CD8-positive, alpha-beta memory T cell (primary cell): Measurements from ENCODE around the gene ARG1. TPM values are rescaled to one million over a fixed set of nuclear protein-coding genes. Genes with fewer than 3 reads are reported as not detected.

Experiments used
- CTCF ChIA-PET: fragments of 350-600 bp; sonication (Branson Sonifier 250); formaldehyde crosslinking; loops from one replicate; lab custom pipeline; 2021; ENCODE audit warnings: antibody characterized with exemption; lab: Charles Lee
- POLR2A ChIA-PET: fragments of 350-600 bp; sonication (Branson Sonifier 250); formaldehyde crosslinking; loops from one replicate; lab custom pipeline; 2021; ENCODE audit warnings: antibody characterized with exemption; lab: Charles Lee
- DNase-seq, 5 donors: peaks; one replicate each; pipeline versions ENCODE4 v3.0.0 to v3.0.0-alpha.2; 2020 to 2022; ENCODE audit warnings: mixed read lengths in 1 of 5
- H3K27ac ChIP-seq: one replicate; pipeline ENCODE4 v1.7.0; 2013; ENCODE audit warnings: low read depth, mild to moderate bottlenecking, low read length, moderate library complexity
- H3K27me3 ChIP-seq: 2 replicates; pipeline ENCODE4 v1.7.0; 2013; ENCODE audit warnings: low read length, mild to moderate bottlenecking; ENCODE audit not compliant: insufficient read depth, poor library complexity, severe bottlenecking
- H3K36me3 ChIP-seq: 2 replicates; pipeline ENCODE4 v1.7.0; 2013; ENCODE audit warnings: mild to moderate bottlenecking, low read length, moderate library complexity; ENCODE audit not compliant: insufficient read depth
- H3K4me1 ChIP-seq: 2 replicates; pipeline ENCODE4 v1.7.0; 2013; ENCODE audit warnings: mild to moderate bottlenecking, low read length, moderate library complexity; ENCODE audit not compliant: insufficient read depth
- H3K4me3 ChIP-seq: 2 replicates; pipeline ENCODE4 v1.7.0; 2013; ENCODE audit warnings: mild to moderate bottlenecking, low read length
- H3K9me3 ChIP-seq: 2 replicates; pipeline ENCODE4 v1.7.0; 2013; ENCODE audit warnings: mild to moderate bottlenecking, low read length
- H3K27ac Mint-ChIP-seq, 8 donors: one replicate each; pipeline ENCODE4 v1.8.0; 2020 to 2021; ENCODE audit warnings: mixed read lengths in 8 of 8, mild to moderate bottlenecking in 6 of 8, inconsistent platforms in 3 of 8, moderate library complexity in 3 of 8
- H3K27me3 Mint-ChIP-seq, 2 donors: one replicate each; pipeline ENCODE4 v1.8.0; 2020 to 2021; ENCODE audit warnings: mixed read lengths in 2 of 2, mild to moderate bottlenecking in 1 of 2, moderate library complexity in 1 of 2
- H3K36me3 Mint-ChIP-seq, 3 donors: one replicate each; pipeline ENCODE4 v1.8.0; 2020 to 2021; ENCODE audit warnings: mixed read lengths in 3 of 3, inconsistent platforms in 1 of 3, mild to moderate bottlenecking in 1 of 3
- H3K4me1 Mint-ChIP-seq, 3 donors: one replicate each; pipeline ENCODE4 v1.8.0; 2020 to 2021; ENCODE audit warnings: mixed read lengths in 3 of 3, inconsistent platforms in 1 of 3, mild to moderate bottlenecking in 1 of 3
- H3K4me3 Mint-ChIP-seq, 7 donors: one replicate each; pipeline ENCODE4 v1.8.0; 2020 to 2021; ENCODE audit warnings: mixed read lengths in 7 of 7, mild to moderate bottlenecking in 6 of 7, moderate library complexity in 4 of 7, inconsistent platforms in 2 of 7
- H3K9me3 Mint-ChIP-seq, 5 donors: one replicate each; pipeline ENCODE4 v1.8.0; 2020 to 2022; ENCODE audit warnings: mixed read lengths in 5 of 5, mild to moderate bottlenecking in 3 of 5, moderate library complexity in 2 of 5, inconsistent platforms in 1 of 5
- polyA plus RNA-seq: library from polyadenylated mRNA; unstranded; fragments of 300-500 nt; fragmentation: Illumina TruSeq; gene quantifications from one replicate; pipeline ENCODE4 v1.2.3, GENCODE V29; 2021
- total RNA-seq, 2 experiments: library from RNA; stranded (reverse); gene quantifications; one replicate each; pipeline ENCODE4 v1.2.3, GENCODE V29; 2021

ARG1 gene
- total and polyA plus RNA-seq, 3 experiments from 2014 or later = not detected

- H3K4me3 ChIP-seq = no peak overlapping the region
- H3K36me3 ChIP-seq = peaks cover 58% of the 10 kb centered on the region
- ChIA-PET POLR2A (no interaction called here), CTCF (no interaction called here)
- H3K27me3 ChIP-seq = no peaks in the 10 kb centered on the region
- H3K27me3 Mint-ChIP-seq = no peaks in the 10 kb centered on the region
- no peaks in the 10 kb centered on the region for H3K9me3 Mint-ChIP-seq
- no peak overlapping the region for H3K4me3 Mint-ChIP-seq
- no peak for DNase-seq
- H3K9me3 ChIP-seq = no peaks in the 10 kb centered on the region
- peaks cover 4 to 90% (median 17%) of the 10 kb centered on the region in 3 donors for H3K36me3 Mint-ChIP-seq
- no peak overlapping the region for H3K27ac ChIP-seq
- no peak overlapping the region for H3K27ac Mint-ChIP-seq
- no peaks in the 10 kb centered on the region for H3K4me1 ChIP-seq
- H3K4me1 Mint-ChIP-seq = peaks cover 4 to 12% (median 11%) of the 10 kb centered on the region in 3 donors
Observed at GRCh38 chr6:131615275-131615674, 42.2 kb downstream of the ARG1 start.

- H3K4me3 Mint-ChIP-seq = peak within 1 kb of the TSS; percentile 94 to 100 (median 98)
- POLR2A ChIA-PET = interaction anchor here (0.6 to 0.7 kb wide), 2 partner anchors 278 to 1185 kb away, joined by 3 read pairs; no protein-coding TSS in a partner anchor
- peak; percentile 90 to 94 (median 92) for DNase-seq
- H3K36me3 Mint-ChIP-seq = peaks cover 0 to 34% (median 0%) of the 10 kb centered on the region in 3 donors
- peak within 1 kb of the TSS; percentile 79 to 100 (median 92) for H3K27ac Mint-ChIP-seq
- H3K4me1 Mint-ChIP-seq = peaks cover 29 to 50% (median 36%) of the 10 kb centered on the region in 3 donors
- CTCF ChIA-PET = interaction anchor here (0.6 to 2.9 kb wide), 22 partner anchors 9 to 1553 kb away, joined by 3 to 41 read pairs (median 4); partner anchors contain the start of gene ENPP3
- no peaks in the 10 kb centered on the region for H3K27me3 Mint-ChIP-seq
- no peaks in the 10 kb centered on the region for H3K9me3 Mint-ChIP-seq
- H3K27me3 ChIP-seq = no peaks in the 10 kb centered on the region
- peak within 1 kb of the TSS; percentile 91 for H3K4me3 ChIP-seq
- peaks cover 17% of the 10 kb centered on the region for H3K36me3 ChIP-seq
- H3K27ac ChIP-seq = peak within 1 kb of the TSS; percentile 69
- no peaks in the 10 kb centered on the region for H3K9me3 ChIP-seq
- peaks cover 17% of the 10 kb centered on the region for H3K4me1 ChIP-seq
Observed at GRCh38 chr6:131627724-131628682, 55.0 kb downstream of the ARG1 start, which contains the start of gene MED23. MED23 (minus strand) TSS chr6:131628242; CDS start chr6:131628049, 193 bp downstream.

GRCh38 chr6:131628726-131629125 is 55.7 kb downstream of the ARG1 start:
- Histone ChIP-seq H3K9me3 (no peaks in the 10 kb centered on the region), H3K27ac (no peak overlapping the region), H3K4me1 (peaks cover 17% of the 10 kb centered on the region), H3K27me3 (no peaks in the 10 kb centered on the region), H3K36me3 (peaks cover 10% of the 10 kb centered on the region), H3K4me3 (peak overlapping the region; percentile 91)
- Mint-ChIP-seq H3K27me3 (no peaks in the 10 kb centered on the region), H3K4me1 (peaks cover 29 to 45% (median 36%) of the 10 kb centered on the region in 3 donors), H3K9me3 (no peaks in the 10 kb centered on the region), H3K36me3 (peaks cover 0 to 27% (median 0%) of the 10 kb centered on the region in 3 donors), H3K4me3 (peak overlapping the region; percentile 94 to 100 (median 98)), H3K27ac (peak overlapping the region; percentile 78 to 100 (median 90))
- POLR2A ChIA-PET = no interaction called here
- peak in 1 of 5 donors; percentile 3 for DNase-seq
- CTCF ChIA-PET = interaction anchor here (0.6 to 2.9 kb wide), 19 partner anchors 9 to 743 kb away, joined by 3 to 41 read pairs (median 4); partner anchors contain the start of gene ENPP3

GRCh38 chr6:131629651-131630050 is 56.6 kb downstream of the ARG1 start:
- no peaks in the 10 kb centered on the region for H3K27me3 ChIP-seq
- Mint-ChIP-seq H3K36me3 (peaks cover 0 to 19% (median 0%) of the 10 kb centered on the region in 3 donors), H3K9me3 (no peaks in the 10 kb centered on the region), H3K27me3 (no peaks in the 10 kb centered on the region), H3K4me3 (peak overlapping the region in 3 of 7 donors; percentile 4 to 100 (median 94)), H3K27ac (peak overlapping the region in 6 of 8 donors; percentile 18 to 90 (median 44)), H3K4me1 (peaks cover 28 to 45% (median 36%) of the 10 kb centered on the region in 3 donors)
- no peak for DNase-seq
- POLR2A ChIA-PET = no interaction called here
- H3K4me3 ChIP-seq = no peak overlapping the region
- no peak overlapping the region for H3K27ac ChIP-seq
- no peaks in the 10 kb centered on the region for H3K9me3 ChIP-seq
- peaks cover 2% of the 10 kb centered on the region for H3K36me3 ChIP-seq
- H3K4me1 ChIP-seq = peaks cover 17% of the 10 kb centered on the region
- CTCF ChIA-PET = interaction anchor here (0.8 to 2.6 kb wide), 2 partner anchors 10 to 744 kb away, joined by 3 to 19 read pairs; no protein-coding TSS in a partner anchor

DNA sequence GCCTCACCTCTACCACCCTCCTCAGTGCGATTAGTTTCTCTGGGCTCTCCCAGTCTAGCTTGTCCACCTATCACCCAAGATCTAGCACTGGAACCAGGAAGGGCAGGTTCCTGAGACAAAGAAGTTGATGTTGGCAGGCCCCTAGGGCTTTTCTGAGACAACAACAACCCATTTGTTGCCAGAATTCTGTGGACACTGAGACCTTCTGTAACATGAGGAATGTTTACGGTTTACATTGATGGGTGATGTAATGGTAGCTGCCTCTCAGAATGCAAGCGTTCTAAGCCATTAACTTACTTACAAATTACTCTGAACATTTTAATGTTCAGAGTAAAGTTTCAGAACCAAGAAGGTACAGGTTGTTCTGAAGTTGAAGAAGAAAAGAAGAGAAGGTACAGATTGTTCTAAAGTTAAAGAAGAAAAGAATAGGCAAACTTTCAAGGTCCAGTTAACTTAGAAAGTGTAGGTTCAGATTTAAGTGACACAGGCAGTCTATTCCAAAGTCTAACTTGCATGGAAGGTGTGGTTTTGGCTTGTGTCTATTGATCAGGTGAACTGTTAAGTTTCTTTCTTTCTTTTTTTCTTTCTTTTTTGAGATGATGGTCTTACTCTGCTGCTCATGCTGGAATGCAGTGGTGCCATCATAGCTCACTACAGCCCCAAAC is 58.7 kb downstream of the ARG1 start:
- Mint-ChIP-seq H3K4me3 (peak overlapping the region in 2 of 7 donors; percentile 7 to 16), H3K9me3 (no peaks in the 10 kb centered on the region), H3K27me3 (peaks cover 0 to 2% of the 10 kb centered on the region in 2 donors), H3K36me3 (peaks cover 0 to 8% (median 0%) of the 10 kb centered on the region in 3 donors), H3K27ac (no peak overlapping the region), H3K4me1 (peaks cover 22 to 33% (median 29%) of the 10 kb centered on the region in 3 donors)
- ChIA-PET CTCF (no interaction called here), POLR2A (no interaction called here)
- no peaks in the 10 kb centered on the region for H3K27me3 ChIP-seq
- H3K9me3 ChIP-seq = no peaks in the 10 kb centered on the region
- no peaks in the 10 kb centered on the region for H3K36me3 ChIP-seq
- DNase-seq = no peak
- H3K4me1 ChIP-seq = peaks cover 11% of the 10 kb centered on the region
- H3K4me3 ChIP-seq = no peak overlapping the region
- no peak overlapping the region for H3K27ac ChIP-seq

Other genes starting within 250 kb of the ARG1 start
- gene MED23, start 55.0 kb downstream of the ARG1 start, total RNA-seq = 10 to 100 TPM; 35.1 to 36.4 TPM
- gene MED23, start 55.0 kb downstream of the ARG1 start, polyA plus RNA-seq = 15.6 TPM
- gene ENPP3, start 64.1 kb downstream of the ARG1 start, total RNA-seq = 1 to 10 TPM; 1.2 to 1.3 TPM
- gene ENPP3, start 64.1 kb downstream of the ARG1 start, polyA plus RNA-seq = 0.15 TPM
- not detected for gene OR2A4, start 128.2 kb downstream of the ARG1 start, total RNA-seq
- not detected for gene OR2A4, start 128.2 kb downstream of the ARG1 start, polyA plus RNA-seq
- not detected for gene CTAGE9, start 137.8 kb downstream of the ARG1 start, total RNA-seq
- not detected for gene CTAGE9, start 137.8 kb downstream of the ARG1 start, polyA plus RNA-seq
- gene ENPP1, start 234.8 kb downstream of the ARG1 start, total RNA-seq = 1 to 10 TPM; 2.2 TPM
- 1.2 TPM for gene ENPP1, start 234.8 kb downstream of the ARG1 start, polyA plus RNA-seq